Neutrophil (primary cell): ENCODE data around the gene RGPD8.
A peak's percentile ranks its signal among the peaks of the same experiment; 100 is the strongest.
"Not testable (repeated sequence)": the region's sequence is repeated elsewhere in the genome, so short reads cannot be mapped to it uniquely, and the experiment has no call there.

Experiments used
- H3K27ac ChIP-seq: fragments of 200-600 bp; sonication (generic); 2 replicates; pipeline ENCODE4 v1.5.1; 2016; ENCODE audit warnings: mild to moderate bottlenecking, moderate library complexity
- H3K27me3 ChIP-seq: fragments of 200-600 bp; sonication (generic); 2 replicates; pipeline ENCODE4 v1.6.0; 2016; ENCODE audit warnings: mild to moderate bottlenecking
- H3K36me3 ChIP-seq: fragments of 200-600 bp; sonication (generic); 2 replicates; pipeline ENCODE4 v1.5.1; 2017
- H3K4me1 ChIP-seq, 2 experiments: fragments of 200-600 bp in 1 of 2; sonication (generic) in 1 of 2; 1 replicate in 1 of 2; 2 replicates in 1 of 2; pipeline versions ENCODE4 v1.5.1 to v1.6.1; 2013 to 2016; ENCODE audit warnings: low read depth in 1 of 2, low read length in 1 of 2, mild to moderate bottlenecking in 1 of 2, moderate library complexity in 1 of 2; ENCODE audit not compliant: control insufficient read depth in 1 of 2, insufficient read depth in 1 of 2
- H3K4me3 ChIP-seq, 2 experiments: fragments of 200-600 bp in 1 of 2; sonication (generic) in 1 of 2; 1 replicate in 1 of 2; 2 replicates in 1 of 2; pipeline ENCODE4 v1.5.1; 2013 to 2016; ENCODE audit warnings: low read depth in 1 of 2, low read length in 1 of 2, mild to moderate bottlenecking in 1 of 2, moderate library complexity in 1 of 2
- H3K9me3 ChIP-seq: fragments of 200-600 bp; sonication (generic); 2 replicates; pipeline ENCODE4 v1.5.1; 2016
- TF ChIP-seq, protein P1 (sequence below): fragments of 200-600 bp; sonication (generic); IDR thresholded peaks from 2 replicates; pipeline ENCODE4 v1.5.1; 2016; ENCODE audit warnings: antibody characterized with exemption

RGPD8 gene

DNA sequence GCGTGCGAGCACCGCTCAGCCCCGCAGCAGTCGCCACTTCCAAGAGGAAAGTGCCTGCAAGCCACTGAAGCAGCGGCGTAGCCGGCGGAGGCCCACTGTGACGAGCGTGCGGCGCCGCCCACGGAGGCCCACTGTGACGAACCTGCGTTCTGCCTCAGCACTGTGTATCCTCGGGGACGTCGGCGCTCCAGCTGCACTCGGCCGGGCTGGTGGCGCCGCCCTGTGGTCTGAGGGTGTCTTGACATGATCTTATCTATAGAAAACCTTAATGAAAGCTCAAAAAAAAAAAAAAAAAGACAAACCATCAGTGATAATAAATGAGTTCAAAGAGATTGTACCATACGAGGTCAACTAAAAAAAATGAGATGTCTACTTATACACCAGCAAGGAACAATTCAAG, at the start of gene RGPD8:
TSS of gene RGPD8 (minus strand) at position 166 of the 400 bp plus-strand sequence. CDS start 192 bp downstream, outside the sequence.
- TF ChIP-seq, protein P1, sequence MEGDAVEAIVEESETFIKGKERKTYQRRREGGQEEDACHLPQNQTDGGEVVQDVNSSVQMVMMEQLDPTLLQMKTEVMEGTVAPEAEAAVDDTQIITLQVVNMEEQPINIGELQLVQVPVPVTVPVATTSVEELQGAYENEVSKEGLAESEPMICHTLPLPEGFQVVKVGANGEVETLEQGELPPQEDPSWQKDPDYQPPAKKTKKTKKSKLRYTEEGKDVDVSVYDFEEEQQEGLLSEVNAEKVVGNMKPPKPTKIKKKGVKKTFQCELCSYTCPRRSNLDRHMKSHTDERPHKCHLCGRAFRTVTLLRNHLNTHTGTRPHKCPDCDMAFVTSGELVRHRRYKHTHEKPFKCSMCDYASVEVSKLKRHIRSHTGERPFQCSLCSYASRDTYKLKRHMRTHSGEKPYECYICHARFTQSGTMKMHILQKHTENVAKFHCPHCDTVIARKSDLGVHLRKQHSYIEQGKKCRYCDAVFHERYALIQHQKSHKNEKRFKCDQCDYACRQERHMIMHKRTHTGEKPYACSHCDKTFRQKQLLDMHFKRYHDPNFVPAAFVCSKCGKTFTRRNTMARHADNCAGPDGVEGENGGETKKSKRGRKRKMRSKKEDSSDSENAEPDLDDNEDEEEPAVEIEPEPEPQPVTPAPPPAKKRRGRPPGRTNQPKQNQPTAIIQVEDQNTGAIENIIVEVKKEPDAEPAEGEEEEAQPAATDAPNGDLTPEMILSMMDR, result peak; percentile 53
- H3K27me3 ChIP-seq, H3K9me3 ChIP-seq, H3K36me3 ChIP-seq: not testable (repeated sequence)
- Histone ChIP-seq H3K27ac (peak within 1 kb of the TSS; percentile 79), H3K4me1 (peaks cover 4 to 11% of the 10 kb centered on the region in 2 experiments), H3K4me3 (peak within 1 kb of the TSS; percentile 54 to 65)

DNA sequence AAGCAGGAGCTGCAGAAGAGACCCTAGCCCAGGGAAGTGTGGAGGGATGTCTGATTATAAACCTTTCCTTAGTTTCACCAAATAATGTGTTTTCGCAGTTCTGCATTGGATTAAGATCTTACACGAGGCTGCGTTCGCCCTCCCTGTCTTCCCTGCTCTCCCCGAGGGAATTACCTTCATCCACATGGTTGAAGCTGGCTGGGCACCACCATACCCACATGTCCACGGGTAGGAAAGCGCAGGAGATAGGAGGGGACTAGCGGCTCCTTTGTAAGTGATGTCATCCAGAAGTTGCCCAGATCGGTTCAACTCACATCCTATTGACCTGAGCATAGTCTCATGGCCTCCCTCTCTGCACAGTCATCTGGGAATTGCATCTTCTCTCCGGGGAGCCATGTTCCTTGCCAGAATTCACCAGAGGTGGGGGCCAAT, 49.6 kb upstream of the RGPD8 start:
- TF ChIP-seq, protein P1, result no peak
- no peaks in the 10 kb centered on the region for H3K9me3 ChIP-seq
- H3K27ac ChIP-seq, result no peak overlapping the region
- no peaks in the 10 kb centered on the region for H3K36me3 ChIP-seq
- peaks cover 23 to 28% of the 10 kb centered on the region in 2 experiments for H3K4me1 ChIP-seq
- peaks cover 5% of the 10 kb centered on the region for H3K27me3 ChIP-seq
- peak overlapping the region; percentile 76 to 83 for H3K4me3 ChIP-seq

DNA sequence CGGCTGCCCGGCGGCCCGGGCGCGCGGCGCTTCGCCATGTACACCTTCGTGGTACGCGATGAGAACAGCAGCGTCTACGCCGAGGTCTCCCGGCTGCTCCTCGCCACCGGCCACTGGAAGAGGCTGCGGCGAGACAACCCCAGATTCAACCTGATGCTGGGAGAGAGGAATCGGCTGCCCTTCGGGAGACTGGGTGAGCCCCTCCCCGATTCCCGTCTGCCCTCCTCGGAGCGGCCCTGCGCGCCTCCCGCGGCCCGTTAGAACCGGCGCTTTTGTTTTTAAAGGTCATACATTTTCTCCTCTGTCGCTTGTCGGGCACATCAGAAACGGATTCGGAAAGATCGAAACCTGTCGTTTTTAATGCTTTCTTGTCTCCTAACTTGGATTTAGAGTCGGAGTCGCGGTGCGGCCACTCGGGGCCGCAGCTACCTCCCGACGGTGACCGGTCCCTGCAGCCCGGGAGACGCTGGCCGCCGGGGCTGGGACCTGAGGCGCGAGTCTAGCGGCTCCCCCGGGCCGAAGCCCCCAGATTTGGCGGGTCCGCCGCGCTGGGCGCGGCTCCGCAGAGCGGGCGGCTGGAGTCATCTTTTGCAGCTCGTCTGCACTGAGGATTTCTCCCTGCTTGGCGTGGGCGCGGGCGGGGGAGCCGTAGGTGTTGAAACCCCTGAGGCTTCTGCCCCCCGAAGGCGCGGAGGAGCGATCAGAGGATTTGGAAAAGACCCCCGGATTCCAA, 49.0 kb upstream of the RGPD8 start:
- Histone ChIP-seq H3K4me1 (peaks cover 23 to 28% of the 10 kb centered on the region in 2 experiments), H3K27me3 (peaks cover 5% of the 10 kb centered on the region), H3K27ac (peak overlapping the region; percentile 92), H3K4me3 (peak overlapping the region; percentile 76 to 83), H3K36me3 (no peaks in the 10 kb centered on the region), H3K9me3 (no peaks in the 10 kb centered on the region)
- TF ChIP-seq, protein P1, result no peak

DNA sequence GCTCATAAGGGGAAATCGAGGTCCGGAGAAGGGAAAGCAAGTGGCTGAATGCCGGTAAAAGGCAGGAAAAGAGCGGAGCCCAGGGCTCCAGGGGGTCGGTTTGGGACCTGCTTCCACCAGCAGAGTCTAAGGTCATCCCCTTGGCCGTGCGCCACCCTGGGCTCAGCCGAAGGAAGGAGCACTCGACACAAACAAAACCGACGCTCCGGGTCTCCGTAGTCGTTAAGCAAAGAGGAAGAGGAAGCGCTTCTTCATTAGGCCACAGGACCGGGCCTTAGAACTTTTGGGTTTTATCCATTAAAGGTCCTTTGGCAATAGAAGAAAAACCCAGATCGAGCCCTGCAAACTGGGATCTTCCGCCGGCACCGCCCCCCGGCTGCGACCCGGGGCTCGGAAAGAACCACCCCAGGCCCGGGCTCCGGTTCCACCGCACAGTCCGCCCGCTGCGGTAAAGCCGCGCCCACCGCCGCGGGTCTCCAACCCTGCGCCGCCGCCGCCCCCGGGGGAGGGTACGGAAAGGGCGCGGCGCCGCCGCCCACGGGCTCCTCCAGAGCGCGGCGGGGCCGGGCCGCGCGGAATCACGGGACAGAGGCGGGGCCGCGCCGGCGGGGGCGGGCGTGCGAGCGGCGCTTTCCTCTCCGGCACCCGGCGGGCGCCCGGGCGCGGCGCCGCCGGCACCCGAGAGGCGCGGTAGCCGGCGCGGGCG, 48.2 kb upstream of the RGPD8 start, which contains the start of gene TTL:
TSS of gene TTL (plus strand) at position 629 of the 706 bp plus-strand sequence. CDS start 189 bp downstream, outside the sequence.
- Histone ChIP-seq H3K4me3 (peak within 1 kb of the TSS; percentile 76 to 83), H3K27ac (peak within 1 kb of the TSS; percentile 92), H3K36me3 (no peaks in the 10 kb centered on the region), H3K4me1 (peaks cover 23 to 28% of the 10 kb centered on the region in 2 experiments), H3K9me3 (no peaks in the 10 kb centered on the region), H3K27me3 (peaks cover 5% of the 10 kb centered on the region)
- TF ChIP-seq, protein P1, result no peak

DNA sequence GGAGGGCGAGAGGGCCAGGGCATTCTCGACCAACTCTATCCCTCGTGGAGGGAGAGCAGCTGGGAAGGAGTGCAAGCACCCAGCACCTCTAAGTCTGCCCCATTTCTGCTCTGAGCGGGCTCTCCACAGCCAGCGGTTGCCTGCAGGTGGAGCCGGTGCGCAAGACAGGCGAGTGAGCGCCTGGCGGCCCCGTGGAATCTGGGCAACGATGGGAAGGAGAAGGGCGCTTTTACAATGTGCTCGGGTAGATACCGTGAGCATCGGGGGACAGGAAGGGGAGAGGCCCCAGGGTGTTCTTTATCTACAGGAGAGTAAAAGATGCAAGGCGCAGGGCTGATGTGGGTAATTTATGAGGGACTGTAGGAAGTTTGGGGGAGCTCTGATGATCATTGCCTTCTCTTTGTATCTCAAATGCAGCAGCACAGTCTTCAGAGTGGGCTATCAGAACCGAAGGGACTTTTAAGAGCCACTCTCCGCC, 47.6 kb upstream of the RGPD8 start:
- Histone ChIP-seq H3K36me3 (no peaks in the 10 kb centered on the region), H3K4me1 (peaks cover 23 to 28% of the 10 kb centered on the region in 2 experiments), H3K9me3 (no peaks in the 10 kb centered on the region), H3K4me3 (peak overlapping the region; percentile 73 to 83), H3K27me3 (peaks cover 5% of the 10 kb centered on the region), H3K27ac (peak overlapping the region; percentile 92)
- TF ChIP-seq, protein P1, result peak; percentile 63
